ENCODE measurements around the gene STK4.
A peak's percentile ranks its signal among the peaks of the same experiment; 100 is the strongest.

The STK4 gene

DNA sequence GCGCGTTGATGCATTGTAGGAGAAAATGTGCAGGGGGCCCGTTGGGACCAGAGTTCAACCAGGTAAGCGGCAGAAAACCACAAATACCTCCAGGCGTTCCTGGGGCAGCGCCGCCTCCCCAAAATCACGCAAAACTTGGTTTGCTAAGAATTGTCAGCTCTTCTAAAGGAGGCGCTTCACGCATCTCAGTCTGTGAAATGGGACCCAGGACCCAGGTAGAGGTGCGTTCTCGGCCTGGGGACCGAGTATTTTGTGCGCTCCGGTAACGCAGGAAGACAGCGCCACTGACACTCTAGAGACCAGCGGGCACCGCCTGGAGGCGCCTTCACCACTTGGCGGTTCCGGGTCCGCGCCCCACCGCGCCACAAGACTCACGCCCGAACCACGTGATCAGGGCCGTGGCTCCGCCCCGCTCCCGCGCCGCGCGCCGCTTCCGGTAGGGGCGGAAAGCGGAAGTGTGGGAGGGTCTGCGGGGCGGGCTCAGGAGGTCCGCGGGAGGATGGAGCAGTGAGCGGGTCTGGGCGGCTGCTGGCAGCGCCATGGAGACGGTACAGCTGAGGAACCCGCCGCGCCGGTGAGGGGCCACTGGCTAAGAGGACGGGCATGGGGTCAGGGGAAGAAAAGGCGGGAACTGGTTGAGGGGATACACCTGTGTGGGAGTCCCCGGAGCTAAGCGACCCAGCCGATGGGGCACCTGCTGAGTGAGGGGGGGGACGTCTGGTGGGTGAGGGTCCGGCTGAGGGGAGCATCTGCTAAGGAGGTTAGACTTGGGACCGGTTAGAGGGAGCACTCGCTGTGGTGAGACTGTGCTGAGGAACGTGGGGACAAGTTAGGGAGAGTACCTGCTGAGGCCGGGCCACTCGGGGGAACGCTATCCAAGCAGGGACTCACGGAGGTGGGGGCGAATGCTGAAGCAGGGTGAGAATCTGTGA, at the start of gene STK4:
TSS of gene STK4 (plus strand) at position 483 of the 932 bp plus-strand sequence. CDS start at position 540, 57 bp downstream.
- peak; percentile 52 for TF ChIP-seq CTCF (IDR thresholded peaks at IDR 0.05; ENCODE audit: control insufficient read depth, extremely low read depth, insufficient read depth)
- DNase-seq (ENCODE audit: low read depth) = peak; percentile 75

DNA sequence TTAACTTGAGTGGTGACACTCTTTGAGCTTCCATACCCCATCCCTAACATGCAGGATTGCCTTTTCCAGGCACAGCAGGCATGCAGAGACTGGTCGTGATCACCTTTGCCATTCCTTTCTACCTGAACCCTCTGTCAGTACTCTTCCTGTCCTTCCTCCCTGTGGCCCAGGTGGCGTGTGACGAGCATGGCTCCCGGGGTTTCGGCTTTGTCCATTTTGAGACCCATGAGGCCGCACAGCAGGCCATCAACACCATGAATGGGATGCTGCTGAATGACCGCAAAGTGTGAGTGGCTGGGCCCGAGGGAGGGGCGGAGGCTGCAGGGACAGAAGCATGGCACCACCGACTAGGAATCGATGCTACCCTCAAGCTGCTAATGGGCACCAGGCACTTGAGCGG, 49.7 kb upstream of the STK4 start:
- no peak for DNase-seq (ENCODE audit: low read depth)
- no peak for TF ChIP-seq CTCF (IDR thresholded peaks at IDR 0.05; ENCODE audit: control insufficient read depth, extremely low read depth, insufficient read depth)
- no peak overlapping the region for H3K4me3 ChIP-seq (ENCODE audit: low read depth, low read length)

More for the DNA sequence above, at the start of gene STK4:
- H3K4me3 ChIP-seq (ENCODE audit: low read depth, low read length) = peak within 1 kb of the TSS; percentile 97

- no peak for DNase-seq (ENCODE audit: low read depth)
- H3K4me3 ChIP-seq (ENCODE audit: low read depth, low read length) = no peak overlapping the region
- TF ChIP-seq CTCF (IDR thresholded peaks at IDR 0.05; ENCODE audit: control insufficient read depth, extremely low read depth, insufficient read depth) = no peak
These were observed 48.9 kb upstream of the STK4 start for GRCh38 chr20:44917399-44917798.

- no peak for TF ChIP-seq CTCF (IDR thresholded peaks at IDR 0.05; ENCODE audit: control insufficient read depth, extremely low read depth, insufficient read depth)
- DNase-seq (ENCODE audit: low read depth) = no peak
These were observed 48.0 kb upstream of the STK4 start for GRCh38 chr20:44918342-44918741.

DNA sequence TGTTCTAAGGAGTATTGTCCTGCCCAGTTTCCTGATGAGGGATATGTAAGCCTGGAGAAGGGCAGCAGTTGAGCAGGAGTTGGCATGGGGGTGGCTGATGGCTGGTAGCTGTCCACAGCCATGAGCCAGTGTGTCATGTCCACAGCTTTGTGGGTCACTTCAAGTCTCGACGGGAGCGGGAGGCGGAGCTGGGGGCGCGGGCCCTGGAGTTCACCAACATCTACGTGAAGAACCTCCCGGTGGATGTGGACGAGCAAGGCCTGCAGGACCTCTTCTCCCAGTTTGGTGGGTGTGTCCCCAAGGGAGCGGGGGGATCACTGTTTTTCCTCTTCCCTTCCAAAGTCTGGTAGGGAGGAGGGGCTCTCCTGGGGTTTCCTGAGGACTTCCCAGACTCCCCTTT, 47.6 kb upstream of the STK4 start:
- H3K4me3 ChIP-seq (ENCODE audit: low read depth, low read length) = no peak overlapping the region
- DNase-seq (ENCODE audit: low read depth) = no peak
- TF ChIP-seq CTCF (IDR thresholded peaks at IDR 0.05; ENCODE audit: control insufficient read depth, extremely low read depth, insufficient read depth) = no peak

More at GRCh38 chr20:44918342-44918741, 48.0 kb upstream of the STK4 start:
- H3K4me3 ChIP-seq (ENCODE audit: low read depth, low read length) = no peak overlapping the region

- no peak for DNase-seq (ENCODE audit: low read depth)
- H3K4me3 ChIP-seq (ENCODE audit: low read depth, low read length) = no peak overlapping the region
- TF ChIP-seq CTCF (IDR thresholded peaks at IDR 0.05; ENCODE audit: control insufficient read depth, extremely low read depth, insufficient read depth) = no peak
These were observed 44.9 kb upstream of the STK4 start for GRCh38 chr20:44921447-44921846.

All from LNCaP clone FGC (cell line).